WTC11 (cell line): ENCODE data around the gene UCP3.

Experiments used
- ELF4 ChIP-seq: sonication (generic); formaldehyde crosslinking; IDR thresholded peaks from 2 replicates; pipeline ENCODE4 v1.8.1; 2022; ENCODE audit warnings: low read depth, mild to moderate bottlenecking, moderate library complexity, missing genetic modification reagents
- FOXJ3 ChIP-seq: sonication (generic); formaldehyde crosslinking; IDR thresholded peaks from 2 replicates; pipeline ENCODE4 v1.9.0; 2021; ENCODE audit warnings: missing genetic modification reagents, mild to moderate bottlenecking, borderline replicate concordance
- MXD4 ChIP-seq: fragments of 250-450 bp; sonication (Bioruptor Pico); IDR thresholded peaks from 2 replicates; pipeline ENCODE4 v1.8.0; 2021; ENCODE audit warnings: mild to moderate bottlenecking, moderate library complexity, borderline replicate concordance
- RELA ChIP-seq: sonication (generic); formaldehyde crosslinking; IDR thresholded peaks from 2 replicates; pipeline ENCODE4 v1.8.1; 2022; ENCODE audit warnings: missing genetic modification reagents, mild to moderate bottlenecking, borderline replicate concordance
- ZNF263 ChIP-seq: sonication (generic); formaldehyde crosslinking; IDR thresholded peaks from 2 replicates; pipeline ENCODE4 v1.8.1; 2022; ENCODE audit warnings: low read depth, mild to moderate bottlenecking, moderate library complexity, missing genetic modification reagents
- TF ChIP-seq, protein P1 (sequence below): fragments of 200-600 bp; IDR thresholded peaks from 2 replicates; pipeline ENCODE4 v1.8.0; 2022; ENCODE audit warnings: antibody characterized with exemption

DNA sequence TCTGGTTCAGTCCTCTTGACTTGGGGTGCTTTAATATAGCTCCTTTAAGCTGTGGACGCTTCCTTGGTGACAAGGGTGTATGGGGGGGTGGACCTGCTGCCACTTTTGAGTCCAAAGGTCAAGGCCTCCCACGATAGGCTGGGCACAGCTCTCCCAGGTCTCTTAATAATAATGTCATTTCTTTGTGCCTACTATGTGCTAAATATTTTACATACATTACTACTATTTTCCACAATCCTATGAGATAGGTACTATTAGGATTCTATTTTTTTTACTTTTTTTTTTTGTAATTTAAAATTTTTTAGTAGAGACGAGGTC, 304 bp upstream of the UCP3 start:
- no peak for TF ChIP-seq ZNF263 (CRISPR knock-in tag)
- no peak for TF ChIP-seq FOXJ3 (CRISPR knock-in tag)
- TF ChIP-seq, protein P1, sequence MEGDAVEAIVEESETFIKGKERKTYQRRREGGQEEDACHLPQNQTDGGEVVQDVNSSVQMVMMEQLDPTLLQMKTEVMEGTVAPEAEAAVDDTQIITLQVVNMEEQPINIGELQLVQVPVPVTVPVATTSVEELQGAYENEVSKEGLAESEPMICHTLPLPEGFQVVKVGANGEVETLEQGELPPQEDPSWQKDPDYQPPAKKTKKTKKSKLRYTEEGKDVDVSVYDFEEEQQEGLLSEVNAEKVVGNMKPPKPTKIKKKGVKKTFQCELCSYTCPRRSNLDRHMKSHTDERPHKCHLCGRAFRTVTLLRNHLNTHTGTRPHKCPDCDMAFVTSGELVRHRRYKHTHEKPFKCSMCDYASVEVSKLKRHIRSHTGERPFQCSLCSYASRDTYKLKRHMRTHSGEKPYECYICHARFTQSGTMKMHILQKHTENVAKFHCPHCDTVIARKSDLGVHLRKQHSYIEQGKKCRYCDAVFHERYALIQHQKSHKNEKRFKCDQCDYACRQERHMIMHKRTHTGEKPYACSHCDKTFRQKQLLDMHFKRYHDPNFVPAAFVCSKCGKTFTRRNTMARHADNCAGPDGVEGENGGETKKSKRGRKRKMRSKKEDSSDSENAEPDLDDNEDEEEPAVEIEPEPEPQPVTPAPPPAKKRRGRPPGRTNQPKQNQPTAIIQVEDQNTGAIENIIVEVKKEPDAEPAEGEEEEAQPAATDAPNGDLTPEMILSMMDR: no peak
- no peak for TF ChIP-seq MXD4 (CRISPR knock-in tag)
- no peak for TF ChIP-seq RELA (CRISPR knock-in tag)
- TF ChIP-seq ELF4: no peak
